Astrocyte (in vitro differentiated cells and primary cell): ENCODE data around the gene KCNN4. TPM values are rescaled to one million over a fixed set of nuclear protein-coding genes. Genes with fewer than 3 reads are reported as not detected.
A peak's percentile ranks its signal among the peaks of the same experiment; 100 is the strongest.

Experiments
- DNase-seq: peaks from one replicate; pipeline ENCODE4 v3.0.0-alpha.2; 2010; ENCODE audit warnings: low read depth
- FAIRE-seq: peaks from 2 replicates; lab custom pipeline; 2011; peaks lifted over from hg19 to GRCh38; lab: Jason Lieb, UNC
- H2AFZ ChIP-seq: 2 replicates; pipeline ENCODE4 v1.6.0; 2012; ENCODE audit warnings: low read depth, low read length, inconsistent platforms
- H3K27ac ChIP-seq: 2 replicates; pipeline ENCODE4 v1.5.1; 2011; ENCODE audit warnings: low read depth, low read length, inconsistent platforms
- H3K27me3 ChIP-seq: 2 replicates; pipeline ENCODE4 v1.6.0; 2011; ENCODE audit warnings: low read length, inconsistent platforms; ENCODE audit not compliant: insufficient read depth
- H3K36me3 ChIP-seq: 2 replicates; pipeline ENCODE4 v1.5.1; 2011; ENCODE audit warnings: low read length, inconsistent platforms; ENCODE audit not compliant: insufficient read depth
- H3K4me1 ChIP-seq: 2 replicates; pipeline ENCODE4 v1.5.1; 2011; ENCODE audit warnings: low read length, inconsistent platforms; ENCODE audit not compliant: insufficient read depth
- H3K4me2 ChIP-seq: 2 replicates; pipeline ENCODE4 v1.6.0; 2012; ENCODE audit warnings: low read length, inconsistent platforms
- H3K4me3 ChIP-seq: 2 replicates; pipeline ENCODE4 v1.5.1; 2011; ENCODE audit warnings: low read depth, mild to moderate bottlenecking, low read length, inconsistent platforms; ENCODE audit not compliant: insufficient read depth
- H3K79me2 ChIP-seq: 2 replicates; pipeline ENCODE4 v1.6.0; 2012; ENCODE audit warnings: mild to moderate bottlenecking, low read length, inconsistent platforms; ENCODE audit not compliant: insufficient read depth
- H3K9ac ChIP-seq: 2 replicates; pipeline ENCODE4 v1.6.0; 2012; ENCODE audit warnings: mild to moderate bottlenecking, low read length, inconsistent platforms
- H3K9me3 ChIP-seq: 2 replicates; pipeline ENCODE4 v1.5.1; 2012; ENCODE audit warnings: low read depth, mild to moderate bottlenecking, low read length, inconsistent platforms; ENCODE audit not compliant: insufficient read depth
- H4K20me1 ChIP-seq: 2 replicates; pipeline ENCODE4 v1.6.0; 2012; ENCODE audit warnings: low read length, inconsistent platforms; ENCODE audit not compliant: insufficient read depth
- H3K27ac Mint-ChIP-seq: one replicate; pipeline ENCODE4 v1.8.0; 2021; ENCODE audit warnings: mild to moderate bottlenecking, mixed read lengths; ENCODE audit not compliant: unreplicated experiment
- H3K27me3 Mint-ChIP-seq: one replicate; pipeline ENCODE4 v1.8.0; 2021; ENCODE audit warnings: low read depth, mixed read lengths; ENCODE audit not compliant: unreplicated experiment
- H3K36me3 Mint-ChIP-seq: one replicate; pipeline ENCODE4 v1.8.0; 2021; ENCODE audit warnings: low read depth, mixed read lengths; ENCODE audit not compliant: unreplicated experiment
- H3K4me1 Mint-ChIP-seq: one replicate; pipeline ENCODE4 v1.8.0; 2021; ENCODE audit warnings: low read depth, mixed read lengths; ENCODE audit not compliant: unreplicated experiment
- H3K4me3 Mint-ChIP-seq: one replicate; pipeline ENCODE4 v1.8.0; 2021; ENCODE audit warnings: mild to moderate bottlenecking, moderate library complexity, mixed read lengths; ENCODE audit not compliant: unreplicated experiment
- H3K9me3 Mint-ChIP-seq: one replicate; pipeline ENCODE4 v1.8.0; 2021; ENCODE audit warnings: mild to moderate bottlenecking, mixed read lengths; ENCODE audit not compliant: unreplicated experiment
- CTCF ChIP-seq: IDR thresholded peaks from 2 replicates; pipeline ENCODE4 v1.5.1; 2011; ENCODE audit warnings: low read depth, mild to moderate bottlenecking, inconsistent platforms, low read length, moderate library complexity; ENCODE audit not compliant: insufficient read depth
- EZH2 ChIP-seq: IDR thresholded peaks from 2 replicates; pipeline ENCODE4 v1.6.1; 2012; ENCODE audit warnings: mild to moderate bottlenecking, low read length, inconsistent platforms; ENCODE audit not compliant: insufficient read depth
- total RNA-seq: library from RNA; stranded (reverse); gene quantifications from 2 replicates; pipeline ENCODE4 v1.2.1, GENCODE V29; 2021

KCNN4 gene
- total RNA-seq, 1 donor from 2014 or later = 3.6 TPM

- no peaks in the 10 kb centered on the region for H3K27me3 Mint-ChIP-seq
- Histone ChIP-seq H3K36me3 (peaks cover 36% of the 10 kb centered on the region), H3K4me1 (no peaks in the 10 kb centered on the region), H3K27me3 (no peaks in the 10 kb centered on the region), H3K27ac (no peak overlapping the region), H3K4me3 (no peak overlapping the region), H4K20me1 (peaks cover 4% of the 10 kb centered on the region), H3K9ac (no peak overlapping the region), H2AFZ (no peak overlapping the region), H3K79me2 (no peaks in the 10 kb centered on the region), H3K4me2 (no peak overlapping the region), H3K9me3 (no peaks in the 10 kb centered on the region)
- peaks cover 46% of the 10 kb centered on the region for H3K36me3 Mint-ChIP-seq
- no peak overlapping the region for H3K4me3 Mint-ChIP-seq
- no peaks in the 10 kb centered on the region for H3K9me3 Mint-ChIP-seq
- DNase-seq (no peak), FAIRE-seq (no peak)
- H3K4me1 Mint-ChIP-seq = peaks cover 11% of the 10 kb centered on the region
- H3K27ac Mint-ChIP-seq = no peak overlapping the region
- TF ChIP-seq EZH2 (no peak), CTCF (no peak)
These were observed 48.9 kb downstream of the KCNN4 start for GRCh38 chr19:43731846-43732245.

DNA sequence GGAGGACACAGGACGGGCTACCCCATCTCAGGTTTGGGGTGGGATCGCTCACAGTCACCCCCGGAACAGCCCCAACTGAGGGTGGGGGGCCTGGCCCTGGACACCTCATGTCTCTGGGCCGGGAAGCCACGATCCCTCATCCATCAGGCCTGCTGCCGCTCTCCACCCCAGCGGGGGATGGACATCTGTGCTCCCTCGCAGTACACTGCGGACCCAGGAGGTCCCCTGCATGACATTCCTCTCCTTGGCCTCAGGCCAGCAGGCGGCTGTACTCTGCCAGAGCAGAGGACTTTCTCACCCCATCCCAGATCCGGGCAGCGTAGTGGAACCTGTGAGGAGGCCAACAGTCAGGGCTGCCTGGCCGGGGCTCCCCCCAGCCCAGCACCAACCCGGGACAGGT lies 49.4 kb downstream of the KCNN4 start:
- no peak overlapping the region for H3K4me2 ChIP-seq
- no peaks in the 10 kb centered on the region for H3K27me3 ChIP-seq
- no peak overlapping the region for H2AFZ ChIP-seq
- no peak overlapping the region for H3K27ac ChIP-seq
- H3K9me3 Mint-ChIP-seq = no peaks in the 10 kb centered on the region
- H3K27ac Mint-ChIP-seq = no peak overlapping the region
- H3K79me2 ChIP-seq = no peaks in the 10 kb centered on the region
- FAIRE-seq (no peak), DNase-seq (no peak)
- TF ChIP-seq EZH2 = no peak
- TF ChIP-seq CTCF = no peak
- no peak overlapping the region for H3K4me3 ChIP-seq
- H3K9ac ChIP-seq = no peak overlapping the region
- peaks cover 36% of the 10 kb centered on the region for H3K36me3 ChIP-seq
- H3K4me1 Mint-ChIP-seq = peaks cover 10% of the 10 kb centered on the region
- H3K4me1 ChIP-seq = no peaks in the 10 kb centered on the region
- H3K4me3 Mint-ChIP-seq = no peak overlapping the region
- no peaks in the 10 kb centered on the region for H3K9me3 ChIP-seq
- peaks cover 4% of the 10 kb centered on the region for H4K20me1 ChIP-seq
- no peaks in the 10 kb centered on the region for H3K27me3 Mint-ChIP-seq
- peaks cover 43% of the 10 kb centered on the region for H3K36me3 Mint-ChIP-seq

GRCh38 chr19:43729919-43730318 lies 50.9 kb downstream of the KCNN4 start:
- H3K9ac ChIP-seq = no peak overlapping the region
- H3K4me3 ChIP-seq = no peak overlapping the region
- H4K20me1 ChIP-seq = peaks cover 4% of the 10 kb centered on the region
- DNase-seq (no peak), FAIRE-seq (no peak)
- H3K4me1 ChIP-seq = no peaks in the 10 kb centered on the region
- H3K9me3 ChIP-seq = no peaks in the 10 kb centered on the region
- H3K9me3 Mint-ChIP-seq = no peaks in the 10 kb centered on the region
- no peaks in the 10 kb centered on the region for H3K27me3 ChIP-seq
- no peaks in the 10 kb centered on the region for H3K27me3 Mint-ChIP-seq
- H3K4me3 Mint-ChIP-seq = peak overlapping the region; percentile 4
- H3K4me2 ChIP-seq = no peak overlapping the region
- H3K36me3 Mint-ChIP-seq = peaks cover 43% of the 10 kb centered on the region
- no peak overlapping the region for H3K27ac ChIP-seq
- H3K27ac Mint-ChIP-seq = no peak overlapping the region
- no peak overlapping the region for H2AFZ ChIP-seq
- peaks cover 3% of the 10 kb centered on the region for H3K4me1 Mint-ChIP-seq
- no peaks in the 10 kb centered on the region for H3K79me2 ChIP-seq
- H3K36me3 ChIP-seq = peaks cover 25% of the 10 kb centered on the region
- TF ChIP-seq CTCF (no peak), EZH2 (no peak)
